CD14-positive monocyte (primary cell): ENCODE results near the gene CACNA1C. TPM values are rescaled to one million over a fixed set of nuclear protein-coding genes. Genes with fewer than 3 reads are reported as not detected.

Experiments used
- DNase-seq, 3 donors: peaks; one replicate each; pipeline ENCODE4 v3.0.0-alpha.2; 2011 to 2022
- H2AFZ ChIP-seq: 2 replicates; pipeline ENCODE4 v1.6.0; 2012; ENCODE audit warnings: mild to moderate bottlenecking, low read depth, low read length, inconsistent platforms; ENCODE audit not compliant: insufficient read depth, poor library complexity, severe bottlenecking
- H3K27ac ChIP-seq, 2 donors: 1 replicate in 1 of 2; 2 replicates in 1 of 2; pipeline ENCODE4 v1.5.1; 2012 to 2013; ENCODE audit warnings: low read length in 2 of 2, control low read depth in 1 of 2, inconsistent platforms in 1 of 2, low read depth in 1 of 2, mild to moderate bottlenecking in 1 of 2
- H3K27me3 ChIP-seq, 2 donors: one replicate each; pipeline versions ENCODE4 v1.6.0 to v1.6.1; 2011 to 2013; ENCODE audit warnings: low read length in 2 of 2; ENCODE audit not compliant: control insufficient read depth in 2 of 2, insufficient read depth in 2 of 2
- H3K36me3 ChIP-seq, 2 donors: replicated peaks in 1 of 2; 1 replicate in 1 of 2; 2 replicates in 1 of 2; pipeline versions ENCODE4 v1.5.1 to v1.6.1; 2012 to 2013; ENCODE audit warnings: low read length in 2 of 2, control low read depth in 1 of 2, inconsistent platforms in 1 of 2, mild to moderate bottlenecking in 1 of 2; ENCODE audit not compliant: insufficient read depth in 2 of 2, control insufficient read depth in 1 of 2
- H3K4me1 ChIP-seq, 2 donors: 1 replicate in 1 of 2; 2 replicates in 1 of 2; pipeline versions ENCODE4 v1.5.1 to v1.6.1; 2012 to 2013; ENCODE audit warnings: low read length in 2 of 2, control low read depth in 1 of 2, inconsistent platforms in 1 of 2, mild to moderate bottlenecking in 1 of 2, moderate library complexity in 1 of 2; ENCODE audit not compliant: insufficient read depth in 2 of 2, control insufficient read depth in 1 of 2
- H3K4me2 ChIP-seq: replicated peaks from 2 replicates; pipeline ENCODE3; 2012; ENCODE audit warnings: low read length, moderate library complexity, mild to moderate bottlenecking; ENCODE audit not compliant: poor library complexity, severe bottlenecking; ENCODE audit errors: extremely low read depth
- H3K4me3 ChIP-seq, 3 experiments: fragments of 200-600 bp in 1 of 3; sonication (generic) in 1 of 3; replicated peaks in 1 of 3; 1 replicate in 2 of 3; 2 replicates in 1 of 3; pipeline ENCODE4 v1.5.1; 2011 to 2013; ENCODE audit warnings: low read length in 3 of 3, mild to moderate bottlenecking in 3 of 3, control low read depth in 2 of 3, low read depth in 2 of 3, inconsistent platforms in 1 of 3, moderate library complexity in 1 of 3
- H3K79me2 ChIP-seq: 2 replicates; pipeline ENCODE4 v1.6.0; 2012; ENCODE audit warnings: mild to moderate bottlenecking, control low read depth, inconsistent platforms, low read length, moderate library complexity; ENCODE audit not compliant: insufficient read depth
- H3K9ac ChIP-seq: 2 replicates; pipeline ENCODE4 v1.6.0; 2017; ENCODE audit warnings: low read length, mild to moderate bottlenecking; ENCODE audit not compliant: insufficient read depth, poor library complexity, severe bottlenecking
- H3K9me3 ChIP-seq, 2 donors: replicated peaks in 1 of 2; 1 replicate in 1 of 2; 2 replicates in 1 of 2; pipeline versions ENCODE4 v1.5.1 to v1.6.1; 2012 to 2013; ENCODE audit warnings: low read length in 2 of 2, control low read depth in 1 of 2; ENCODE audit not compliant: control insufficient read depth in 1 of 2, insufficient read depth in 1 of 2
- H4K20me1 ChIP-seq: 2 replicates; pipeline ENCODE4 v1.6.0; 2012; ENCODE audit warnings: mild to moderate bottlenecking, low read length, control low read depth, moderate library complexity; ENCODE audit not compliant: insufficient read depth
- H3K27ac Mint-ChIP-seq, 7 donors: one replicate each; pipeline ENCODE4 v1.8.0; 2020; ENCODE audit warnings: mild to moderate bottlenecking in 7 of 7, mixed read lengths in 7 of 7, moderate library complexity in 6 of 7, inconsistent platforms in 2 of 7
- H3K27me3 Mint-ChIP-seq, 3 donors: one replicate each; pipeline ENCODE4 v1.8.0; 2021 to 2022; ENCODE audit warnings: low read depth in 3 of 3, mild to moderate bottlenecking in 3 of 3, mixed read lengths in 3 of 3, moderate library complexity in 3 of 3, inconsistent platforms in 1 of 3
- H3K36me3 Mint-ChIP-seq, 2 donors: one replicate each; pipeline ENCODE4 v1.8.0; 2020; ENCODE audit warnings: mixed read lengths in 2 of 2, inconsistent platforms in 1 of 2, mild to moderate bottlenecking in 1 of 2
- H3K4me1 Mint-ChIP-seq: one replicate; pipeline ENCODE4 v1.8.0; 2020; ENCODE audit warnings: mild to moderate bottlenecking, mixed read lengths
- H3K4me3 Mint-ChIP-seq, 2 donors: one replicate each; pipeline ENCODE4 v1.8.0; 2020; ENCODE audit warnings: mild to moderate bottlenecking in 2 of 2, mixed read lengths in 2 of 2, moderate library complexity in 1 of 2
- H3K9me3 Mint-ChIP-seq, 7 donors: one replicate each; pipeline ENCODE4 v1.8.0; 2020 to 2022; ENCODE audit warnings: mixed read lengths in 7 of 7, mild to moderate bottlenecking in 6 of 7, moderate library complexity in 6 of 7, inconsistent platforms in 2 of 7
- WGBS: methylation state at CpG from one replicate; pipeline ENCODE4 v1.1.5; 2013; ENCODE audit warnings: missing lambda C conversion rate; ENCODE audit not compliant: insufficient coverage; 5-methylcytosine and 5-hydroxymethylcytosine counted together
- intact Hi-C, 2 donors: fragments of 100-400 bp; cut with micrococcal nuclease; formaldehyde crosslinking; loops; one replicate each; pipeline versions ENCODE4 v1.15.0 to v1.15.1; 2023
- polyA plus RNA-seq, 3 donors: library from polyadenylated mRNA; depleted of rRNA in 1 of 3; unstranded in 2 of 3; stranded (reverse) in 1 of 3; fragments of 300-500 nt in 2 of 3; fragments of >200 nt in 1 of 3; fragmentation: Illumina TruSeq in 2 of 3; gene quantifications; 1 replicate in 2 of 3; 2 replicates in 1 of 3; pipeline ENCODE4 v1.2.3, GENCODE V29; 2012 to 2021
- TF ChIP-seq, protein P1 (sequence below): fragments of 200-600 bp; IDR thresholded peaks from one replicate; pipeline ENCODE4 v1.8.0; 2022; ENCODE audit warnings: antibody characterized with exemption, mild to moderate bottlenecking

The CACNA1C gene
- polyA plus RNA-seq, 3 donors: not detected

DNA sequence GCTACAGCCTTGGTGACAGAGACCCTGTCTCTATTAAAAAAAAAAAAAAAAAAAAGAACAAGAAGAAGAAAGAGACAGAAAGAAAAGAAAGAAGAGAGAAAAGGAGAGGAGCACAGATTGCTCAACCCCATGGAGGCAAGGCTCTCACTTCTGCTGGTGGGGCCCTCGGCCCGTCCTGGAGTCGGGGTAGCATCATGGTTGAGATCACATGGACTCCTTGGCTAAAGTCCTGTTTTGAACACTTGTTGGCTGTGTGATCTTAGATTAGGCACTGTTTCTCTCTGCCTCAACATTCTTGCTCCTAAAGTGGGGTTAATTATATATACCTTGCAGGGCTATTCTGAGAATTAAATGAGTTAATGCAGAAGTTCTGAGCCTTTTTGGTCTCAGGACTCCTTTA, 207.7 kb downstream of the CACNA1C start:
- no peak overlapping the region for H2AFZ ChIP-seq
- Mint-ChIP-seq H3K9me3 (peaks cover 2 to 5% (median 3%) of the 10 kb centered on the region in 7 donors), H3K36me3 (no peaks in the 10 kb centered on the region), H3K27ac (peak overlapping the region in 2 of 7 donors; percentile 7 to 16), H3K4me3 (no peak overlapping the region), H3K27me3 (no peaks in the 10 kb centered on the region), H3K4me1 (peaks cover 31% of the 10 kb centered on the region)
- H3K4me1 ChIP-seq: peaks cover 31 to 32% of the 10 kb centered on the region in 2 donors
- no peak overlapping the region for H3K9ac ChIP-seq
- no peak overlapping the region for H3K27ac ChIP-seq
- peaks cover 4 to 5% of the 10 kb centered on the region in 2 donors for H3K9me3 ChIP-seq
- intact Hi-C loops: no loop called here
- H3K36me3 ChIP-seq: no peaks in the 10 kb centered on the region
- no peak overlapping the region for H3K4me3 ChIP-seq
- no peaks in the 10 kb centered on the region for H3K27me3 ChIP-seq
- no peak overlapping the region for H3K4me2 ChIP-seq
- WGBS: no CpG with 5 or more reads among the region's 3 CpGs
- TF ChIP-seq, protein P1, sequence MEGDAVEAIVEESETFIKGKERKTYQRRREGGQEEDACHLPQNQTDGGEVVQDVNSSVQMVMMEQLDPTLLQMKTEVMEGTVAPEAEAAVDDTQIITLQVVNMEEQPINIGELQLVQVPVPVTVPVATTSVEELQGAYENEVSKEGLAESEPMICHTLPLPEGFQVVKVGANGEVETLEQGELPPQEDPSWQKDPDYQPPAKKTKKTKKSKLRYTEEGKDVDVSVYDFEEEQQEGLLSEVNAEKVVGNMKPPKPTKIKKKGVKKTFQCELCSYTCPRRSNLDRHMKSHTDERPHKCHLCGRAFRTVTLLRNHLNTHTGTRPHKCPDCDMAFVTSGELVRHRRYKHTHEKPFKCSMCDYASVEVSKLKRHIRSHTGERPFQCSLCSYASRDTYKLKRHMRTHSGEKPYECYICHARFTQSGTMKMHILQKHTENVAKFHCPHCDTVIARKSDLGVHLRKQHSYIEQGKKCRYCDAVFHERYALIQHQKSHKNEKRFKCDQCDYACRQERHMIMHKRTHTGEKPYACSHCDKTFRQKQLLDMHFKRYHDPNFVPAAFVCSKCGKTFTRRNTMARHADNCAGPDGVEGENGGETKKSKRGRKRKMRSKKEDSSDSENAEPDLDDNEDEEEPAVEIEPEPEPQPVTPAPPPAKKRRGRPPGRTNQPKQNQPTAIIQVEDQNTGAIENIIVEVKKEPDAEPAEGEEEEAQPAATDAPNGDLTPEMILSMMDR: no peak
- no peaks in the 10 kb centered on the region for H4K20me1 ChIP-seq
- H3K79me2 ChIP-seq: no peaks in the 10 kb centered on the region
- DNase-seq: no peak

DNA sequence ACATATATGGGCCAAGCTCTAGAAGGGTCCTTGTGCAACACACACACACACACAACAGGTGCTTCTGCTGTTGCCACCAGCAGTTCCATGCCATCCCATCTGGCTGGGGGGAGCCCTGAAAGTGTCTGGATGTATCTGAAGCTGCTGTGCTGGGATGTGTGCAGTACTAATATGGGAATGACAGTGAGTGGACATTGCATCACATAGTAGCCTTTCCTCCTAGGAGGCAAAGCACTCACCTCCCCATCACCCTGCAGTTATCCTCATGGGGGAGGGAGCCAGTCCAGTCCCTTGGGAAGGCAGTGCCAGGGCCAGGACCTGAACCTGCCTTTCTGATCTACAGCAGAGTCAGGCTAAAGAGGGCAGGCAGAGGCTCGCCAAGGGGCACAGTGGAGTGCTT, 208.9 kb downstream of the CACNA1C start:
- H3K4me2 ChIP-seq: no peak overlapping the region
- no peak for DNase-seq
- intact Hi-C loops: no loop called here
- H3K27me3 ChIP-seq: no peaks in the 10 kb centered on the region
- no peaks in the 10 kb centered on the region for H3K9me3 ChIP-seq
- Mint-ChIP-seq H3K36me3 (no peaks in the 10 kb centered on the region), H3K27ac (no peak overlapping the region), H3K4me3 (no peak overlapping the region), H3K9me3 (peaks cover 0 to 2% (median 0%) of the 10 kb centered on the region in 7 donors), H3K4me1 (peaks cover 31% of the 10 kb centered on the region), H3K27me3 (no peaks in the 10 kb centered on the region)
- 93% methylated on average over 1 of the region's 1 CpG for WGBS
- H4K20me1 ChIP-seq: no peaks in the 10 kb centered on the region
- no peak overlapping the region for H3K9ac ChIP-seq
- H3K36me3 ChIP-seq: no peaks in the 10 kb centered on the region
- H3K27ac ChIP-seq: no peak overlapping the region
- H3K79me2 ChIP-seq: no peaks in the 10 kb centered on the region
- TF ChIP-seq, protein P1: no peak
- no peak overlapping the region for H2AFZ ChIP-seq
- H3K4me3 ChIP-seq: no peak overlapping the region
- H3K4me1 ChIP-seq: peaks cover 31 to 32% of the 10 kb centered on the region in 2 donors
